Measurements from ENCODE around the gene UTS2B. TPM values are rescaled to one million over a fixed set of nuclear protein-coding genes. Genes with fewer than 3 reads are reported as not detected.

UTS2B gene
- total and polyA plus RNA-seq, 2 experiments from 2014 or later: 0.21 TPM; not detected in 1

DNA sequence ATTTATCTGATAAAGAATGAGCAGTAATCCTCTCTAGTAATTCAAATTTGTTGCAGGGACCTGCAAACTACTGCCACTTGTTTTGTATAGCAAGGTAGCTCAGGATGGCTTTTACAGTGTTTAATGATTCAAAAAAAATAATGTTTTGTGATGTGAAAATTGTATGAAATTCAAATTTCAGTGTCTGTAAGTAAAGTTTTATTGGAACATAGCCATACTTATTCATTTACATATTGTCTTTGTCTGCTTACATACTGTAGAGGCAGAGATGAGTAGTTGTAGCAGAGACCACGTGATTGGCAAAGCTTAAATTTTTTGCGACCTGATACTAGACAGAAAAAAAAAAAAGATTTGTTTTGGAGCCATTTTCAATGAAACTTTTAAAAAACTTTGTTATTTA lies 6.5 kb upstream of the UTS2B start:
- no peaks in the 10 kb centered on the region for H3K27me3 ChIP-seq (ENCODE audit: insufficient read depth)
- Mint-ChIP-seq H3K27me3 (ENCODE audit: insufficient read depth, low read depth, poor library complexity) (no peaks in the 10 kb centered on the region), H3K27ac (no peak overlapping the region), H3K4me3 (no peak overlapping the region), H3K9me3 (no peaks in the 10 kb centered on the region), H3K4me1 (peaks cover 32% of the 10 kb centered on the region; the same call in 2 of the 3 replicates), H3K36me3 (ENCODE audit: low read depth) (no peaks in the 10 kb centered on the region)
- no peaks in the 10 kb centered on the region for H3K36me3 ChIP-seq (ENCODE audit: insufficient read depth)
- H3K79me2 ChIP-seq (replicated peaks; ENCODE audit: insufficient read depth): peaks cover 72% of the 10 kb centered on the region
- H2AFZ ChIP-seq: no peak overlapping the region
- no peaks in the 10 kb centered on the region for H3F3A ChIP-seq (replicated peaks; ENCODE audit: low read depth)
- H4K20me1 ChIP-seq (replicated peaks; ENCODE audit: insufficient read depth): no peaks in the 10 kb centered on the region
- H3K4me1 ChIP-seq (ENCODE audit: insufficient read depth): peaks cover 21% of the 10 kb centered on the region; the same call in 1 of the 2 replicates
- no peak overlapping the region for H3K4me2 ChIP-seq
- TF ChIP-seq ZNF331 (CRISPR knock-in tag; IDR thresholded peaks at IDR 0.05; ENCODE audit: low read depth): no peak
- H3K9me2 ChIP-seq (ENCODE audit: insufficient read depth): no peaks in the 10 kb centered on the region
- no peak overlapping the region for H3K4me3 ChIP-seq
- H3K27ac ChIP-seq (ENCODE audit: low read depth): no peak overlapping the region
- DNase-seq (ENCODE audit: low spot score) (no peak), ATAC-seq (no peak)

DNA sequence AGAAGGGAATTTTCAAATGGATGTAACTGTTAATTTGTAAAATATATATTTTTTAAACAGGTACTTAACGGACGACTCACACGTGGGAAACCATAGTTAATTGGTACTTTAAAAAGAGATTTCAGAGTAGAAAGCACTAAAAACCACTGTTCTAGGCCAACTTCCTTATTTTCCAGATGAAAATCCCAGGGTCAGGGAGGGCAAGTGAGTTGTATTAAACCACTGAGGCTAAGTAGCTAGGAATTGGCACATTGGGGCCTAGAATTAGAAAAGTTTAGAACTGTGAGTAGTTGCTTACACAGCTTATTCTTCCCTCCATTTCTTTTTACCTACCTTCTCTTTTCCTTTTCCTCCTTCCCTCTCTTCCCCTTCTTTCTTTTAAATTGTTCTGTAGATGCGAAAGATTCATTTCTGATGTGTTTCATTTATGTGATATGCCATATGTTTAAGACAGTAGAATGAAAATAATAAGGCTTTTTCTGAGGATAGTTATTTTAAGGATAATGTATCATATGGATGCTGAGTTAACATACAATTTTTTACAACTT lies 4.1 kb upstream of the UTS2B start:
- ATAC-seq: no peak
- H4K20me1 ChIP-seq (replicated peaks; ENCODE audit: insufficient read depth): no peaks in the 10 kb centered on the region
- Mint-ChIP-seq H3K36me3 (ENCODE audit: low read depth) (no peaks in the 10 kb centered on the region), H3K9me3 (no peaks in the 10 kb centered on the region), H3K27ac (peak overlapping the region; percentile 2), H3K4me1 (peaks cover 42% of the 10 kb centered on the region), H3K4me3 (no peak overlapping the region), H3K27me3 (ENCODE audit: insufficient read depth, low read depth, poor library complexity) (no peaks in the 10 kb centered on the region)
- no peak overlapping the region for H2AFZ ChIP-seq
- peaks cover 77% of the 10 kb centered on the region for H3K79me2 ChIP-seq (replicated peaks; ENCODE audit: insufficient read depth)
- H3K9me2 ChIP-seq (ENCODE audit: insufficient read depth): no peaks in the 10 kb centered on the region
- no peak overlapping the region for H3K27ac ChIP-seq (ENCODE audit: low read depth)
- no peak for DNase-seq (ENCODE audit: low spot score)
- TF ChIP-seq JUNB (IDR thresholded peaks at IDR 0.05; ENCODE audit: unreplicated experiment) (no peak), ZNF462 (CRISPR knock-in tag; IDR thresholded peaks at IDR 0.05) (no peak), EZH2 (IDR thresholded peaks at IDR 0.05; ENCODE audit: low read depth, unreplicated experiment) (no peak), CTCF (conservative IDR thresholded peaks at IDR 0.05; ENCODE audit: low read depth in 2 of 2) (no peak), CREB1 (CRISPR knock-in tag; IDR thresholded peaks at IDR 0.05; ENCODE audit: low read depth) (no peak), NANOG (IDR thresholded peaks at IDR 0.05; ENCODE audit: borderline replicate concordance) (no peak), ZNF114 (CRISPR knock-in tag; IDR thresholded peaks at IDR 0.05) (no peak)
- TF ChIP-seq, protein P1, sequence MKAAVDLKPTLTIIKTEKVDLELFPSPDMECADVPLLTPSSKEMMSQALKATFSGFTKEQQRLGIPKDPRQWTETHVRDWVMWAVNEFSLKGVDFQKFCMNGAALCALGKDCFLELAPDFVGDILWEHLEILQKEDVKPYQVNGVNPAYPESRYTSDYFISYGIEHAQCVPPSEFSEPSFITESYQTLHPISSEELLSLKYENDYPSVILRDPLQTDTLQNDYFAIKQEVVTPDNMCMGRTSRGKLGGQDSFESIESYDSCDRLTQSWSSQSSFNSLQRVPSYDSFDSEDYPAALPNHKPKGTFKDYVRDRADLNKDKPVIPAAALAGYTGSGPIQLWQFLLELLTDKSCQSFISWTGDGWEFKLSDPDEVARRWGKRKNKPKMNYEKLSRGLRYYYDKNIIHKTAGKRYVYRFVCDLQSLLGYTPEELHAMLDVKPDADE (IDR thresholded peaks at IDR 0.05): no peak
- H3K4me1 ChIP-seq (ENCODE audit: insufficient read depth): peaks cover 33% of the 10 kb centered on the region
- H3K36me3 ChIP-seq (ENCODE audit: insufficient read depth): no peaks in the 10 kb centered on the region
- H3F3A ChIP-seq (replicated peaks; ENCODE audit: low read depth): peaks cover 4% of the 10 kb centered on the region; the same call in 1 of the 2 replicates
- no peak overlapping the region for H3K4me3 ChIP-seq
- H3K27me3 ChIP-seq (ENCODE audit: insufficient read depth): peaks cover 15% of the 10 kb centered on the region; the same call in 1 of the 2 replicates
- no peak overlapping the region for H3K4me2 ChIP-seq

All from GM23338 (cell line).